Duodenal mucosa (tissue), 2 donors: ENCODE results near the gene OSBPL7.
"Not testable (repeated sequence)": the region's sequence is repeated elsewhere in the genome, so short reads cannot be mapped to it uniquely, and the experiment has no call there.

Experiments used
- H3K27ac ChIP-seq: one replicate; pipeline ENCODE4 v1.7.0; 2013; ENCODE audit warnings: low read depth, low read length
- H3K27me3 ChIP-seq, 2 donors: one replicate each; pipeline ENCODE4 v1.7.0; 2013; ENCODE audit warnings: low read length in 2 of 2, control low read depth in 1 of 2; ENCODE audit not compliant: insufficient read depth in 2 of 2, control insufficient read depth in 1 of 2
- H3K36me3 ChIP-seq, 2 donors: one replicate each; pipeline ENCODE4 v1.7.0; 2013; ENCODE audit warnings: low read length in 2 of 2, control low read depth in 1 of 2; ENCODE audit not compliant: insufficient read depth in 2 of 2, control insufficient read depth in 1 of 2
- H3K4me1 ChIP-seq, 2 donors: one replicate each; pipeline ENCODE4 v1.7.0; 2013; ENCODE audit warnings: low read length in 2 of 2, control low read depth in 1 of 2; ENCODE audit not compliant: insufficient read depth in 2 of 2, control insufficient read depth in 1 of 2
- H3K4me3 ChIP-seq, 2 donors: one replicate each; pipeline ENCODE4 v1.7.0; 2013; ENCODE audit warnings: low read length in 2 of 2, low read depth in 1 of 2
- H3K9ac ChIP-seq, 2 donors: one replicate each; pipeline ENCODE4 v1.7.0; 2013; ENCODE audit warnings: low read length in 2 of 2, low read depth in 1 of 2
- H3K9me3 ChIP-seq, 2 donors: one replicate each; pipeline ENCODE4 v1.7.0; 2013; ENCODE audit warnings: low read length in 2 of 2, control low read depth in 1 of 2; ENCODE audit not compliant: control insufficient read depth in 1 of 2

Gene OSBPL7

GRCh38 chr17:47776330-47777197 is 45.0 kb downstream of the OSBPL7 start:
- no peak overlapping the region for H3K4me3 ChIP-seq
- peaks cover 27 to 33% of the 10 kb centered on the region in 2 donors for H3K27me3 ChIP-seq
- no peak overlapping the region for H3K9ac ChIP-seq
- no peaks in the 10 kb centered on the region for H3K36me3 ChIP-seq
- no peak overlapping the region for H3K27ac ChIP-seq
- H3K4me1 ChIP-seq = no peaks in the 10 kb centered on the region
- no peaks in the 10 kb centered on the region for H3K9me3 ChIP-seq

GRCh38 chr17:47774987-47775580 is 46.5 kb downstream of the OSBPL7 start:
- H3K9me3 ChIP-seq = no peaks in the 10 kb centered on the region
- no peak overlapping the region for H3K4me3 ChIP-seq
- H3K4me1 ChIP-seq = no peaks in the 10 kb centered on the region
- H3K27me3 ChIP-seq = peaks cover 27 to 29% of the 10 kb centered on the region in 2 donors
- H3K9ac ChIP-seq = no peak overlapping the region
- no peaks in the 10 kb centered on the region for H3K36me3 ChIP-seq
- no peak overlapping the region for H3K27ac ChIP-seq

- Histone ChIP-seq H3K9ac (no peak overlapping the region), H3K4me1 (no peaks in the 10 kb centered on the region), H3K9me3 (no peaks in the 10 kb centered on the region), H3K36me3 (no peaks in the 10 kb centered on the region), H3K27ac (no peak overlapping the region), H3K4me3 (no peak overlapping the region), H3K27me3 (peaks cover 27 to 30% of the 10 kb centered on the region in 2 donors)
Observed at GRCh38 chr17:47774331-47774730, 47.3 kb downstream of the OSBPL7 start.

GRCh38 chr17:47773649-47774048 is 47.9 kb downstream of the OSBPL7 start:
- not testable (repeated sequence) for H3K9ac ChIP-seq, H3K27ac ChIP-seq, H3K4me1 ChIP-seq, H3K36me3 ChIP-seq, H3K9me3 ChIP-seq, H3K4me3 ChIP-seq
- H3K27me3 ChIP-seq = peaks cover 27 to 33% of the 10 kb centered on the region in 2 donors

- peaks cover 0 to under 1% of the 10 kb centered on the region in 2 donors for H3K27me3 ChIP-seq
- H3K4me1 ChIP-seq = no peaks in the 10 kb centered on the region
- no peaks in the 10 kb centered on the region for H3K36me3 ChIP-seq
- H3K27ac ChIP-seq = no peak overlapping the region
- H3K9ac ChIP-seq = no peak overlapping the region
- H3K4me3 ChIP-seq = no peak overlapping the region
- peaks cover 0 to 3% of the 10 kb centered on the region in 2 donors for H3K9me3 ChIP-seq
Observed at GRCh38 chr17:47763913-47764582, 57.5 kb downstream of the OSBPL7 start.

- Histone ChIP-seq H3K27me3 (no peaks in the 10 kb centered on the region), H3K4me3 (no peak overlapping the region)
Observed at GRCh38 chr17:47762728-47763127, 58.9 kb downstream of the OSBPL7 start.

GRCh38 chr17:47760409-47761140 is 61.0 kb downstream of the OSBPL7 start:
- Histone ChIP-seq H3K4me3 (no peak overlapping the region), H3K4me1 (no peaks in the 10 kb centered on the region), H3K9me3 (peaks cover 3 to 4% of the 10 kb centered on the region in 2 donors), H3K36me3 (no peaks in the 10 kb centered on the region), H3K27ac (no peak overlapping the region), H3K27me3 (no peaks in the 10 kb centered on the region), H3K9ac (no peak overlapping the region)

More at GRCh38 chr17:47762728-47763127, 58.9 kb downstream of the OSBPL7 start:
- no peak overlapping the region for H3K9ac ChIP-seq
- no peaks in the 10 kb centered on the region for H3K4me1 ChIP-seq
- no peak overlapping the region for H3K27ac ChIP-seq
- no peaks in the 10 kb centered on the region for H3K36me3 ChIP-seq
- H3K9me3 ChIP-seq = peaks cover 0 to 3% of the 10 kb centered on the region in 2 donors

GRCh38 chr17:47757386-47757785 is 64.2 kb downstream of the OSBPL7 start:
- Histone ChIP-seq H3K36me3 (no peaks in the 10 kb centered on the region), H3K27ac (no peak overlapping the region), H3K9ac (no peak overlapping the region), H3K27me3 (peaks cover 0 to 4% of the 10 kb centered on the region in 2 donors), H3K9me3 (peaks cover 3 to 4% of the 10 kb centered on the region in 2 donors), H3K4me3 (no peak overlapping the region), H3K4me1 (no peaks in the 10 kb centered on the region)
